ENCODE measurements around the gene TULP1.

DNA sequence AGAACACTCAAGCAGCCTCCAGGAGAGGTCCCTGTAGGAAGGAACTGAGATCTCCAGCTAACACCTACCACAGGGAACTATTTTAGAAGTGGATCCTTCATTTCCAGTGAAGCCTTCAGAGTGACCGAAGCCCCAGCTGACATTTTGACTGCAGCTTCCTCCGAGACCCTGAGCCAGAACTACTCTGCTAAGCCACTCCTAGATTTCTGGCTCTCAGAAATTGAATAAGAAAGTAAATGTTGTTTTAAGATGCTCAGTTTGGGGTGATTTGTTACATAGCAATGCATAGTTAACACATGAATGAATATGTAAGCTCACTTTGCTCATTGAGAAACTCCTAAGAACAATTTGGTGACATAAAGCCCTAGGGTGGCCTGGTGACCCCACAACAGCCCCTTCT is 5.5 kb downstream of the TULP1 start:
- TF ChIP-seq, protein P1, sequence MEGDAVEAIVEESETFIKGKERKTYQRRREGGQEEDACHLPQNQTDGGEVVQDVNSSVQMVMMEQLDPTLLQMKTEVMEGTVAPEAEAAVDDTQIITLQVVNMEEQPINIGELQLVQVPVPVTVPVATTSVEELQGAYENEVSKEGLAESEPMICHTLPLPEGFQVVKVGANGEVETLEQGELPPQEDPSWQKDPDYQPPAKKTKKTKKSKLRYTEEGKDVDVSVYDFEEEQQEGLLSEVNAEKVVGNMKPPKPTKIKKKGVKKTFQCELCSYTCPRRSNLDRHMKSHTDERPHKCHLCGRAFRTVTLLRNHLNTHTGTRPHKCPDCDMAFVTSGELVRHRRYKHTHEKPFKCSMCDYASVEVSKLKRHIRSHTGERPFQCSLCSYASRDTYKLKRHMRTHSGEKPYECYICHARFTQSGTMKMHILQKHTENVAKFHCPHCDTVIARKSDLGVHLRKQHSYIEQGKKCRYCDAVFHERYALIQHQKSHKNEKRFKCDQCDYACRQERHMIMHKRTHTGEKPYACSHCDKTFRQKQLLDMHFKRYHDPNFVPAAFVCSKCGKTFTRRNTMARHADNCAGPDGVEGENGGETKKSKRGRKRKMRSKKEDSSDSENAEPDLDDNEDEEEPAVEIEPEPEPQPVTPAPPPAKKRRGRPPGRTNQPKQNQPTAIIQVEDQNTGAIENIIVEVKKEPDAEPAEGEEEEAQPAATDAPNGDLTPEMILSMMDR (IDR thresholded peaks at IDR 0.05 in 8 of 11, conservative IDR thresholded peaks at IDR 0.05 in 3 of 11): no peak
- TF ChIP-seq POLR2AphosphoS5 (IDR thresholded peaks at IDR 0.05): no peak
